GM12872 (cell line): ENCODE measurements around the gene LRG1.

Experiments used
- CTCF ChIP-seq: IDR thresholded peaks from 3 replicates; pipeline ENCODE4 v1.5.1; 2011; ENCODE audit warnings: low read depth, mild to moderate bottlenecking, low read length, moderate library complexity; ENCODE audit not compliant: insufficient read depth

The LRG1 gene

GRCh38 chr19:4494691-4495064 lies 45.2 kb downstream of the LRG1 start:
- TF ChIP-seq CTCF: no peak

GRCh38 chr19:4493929-4494690 lies 45.7 kb downstream of the LRG1 start:
- TF ChIP-seq CTCF: no peak

- no peak for TF ChIP-seq CTCF
Measured at GRCh38 chr19:4493104-4493928, 46.5 kb downstream of the LRG1 start.

GRCh38 chr19:4492337-4493103 lies 47.3 kb downstream of the LRG1 start:
- no peak for TF ChIP-seq CTCF

- no peak for TF ChIP-seq CTCF
Measured at GRCh38 chr19:4491446-4491845, 48.4 kb downstream of the LRG1 start.

GRCh38 chr19:4488496-4488895 lies 51.3 kb downstream of the LRG1 start:
- TF ChIP-seq CTCF: no peak

- TF ChIP-seq CTCF: no peak
Measured at GRCh38 chr19:4487572-4487971, 52.3 kb downstream of the LRG1 start.
